Measurements from ENCODE around the gene NUDT5.

NUDT5 gene

GRCh38 chr10:12160664-12161063 lies 35.0 kb downstream of the NUDT5 start:
- DNase-seq: no peak

DNA sequence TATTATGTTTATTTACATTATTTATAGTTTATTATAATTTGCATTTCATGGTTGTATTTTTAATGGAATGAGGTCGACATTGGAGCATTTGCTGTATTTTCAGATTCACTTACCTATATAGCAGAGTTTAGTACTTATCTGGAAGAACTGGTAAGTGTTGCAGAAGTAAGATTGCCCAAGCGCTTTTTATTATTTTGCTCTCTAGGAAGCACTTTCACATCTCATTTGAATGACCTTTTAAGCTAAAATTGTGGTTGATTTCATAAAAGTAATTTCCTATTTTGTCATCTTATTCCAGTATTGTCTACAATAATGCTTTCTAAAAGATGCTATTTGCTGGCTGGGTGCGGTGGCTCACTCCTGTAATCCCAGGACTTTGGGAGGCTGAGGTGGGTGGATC lies 37.6 kb downstream of the NUDT5 start:
- no peak for DNase-seq

DNA sequence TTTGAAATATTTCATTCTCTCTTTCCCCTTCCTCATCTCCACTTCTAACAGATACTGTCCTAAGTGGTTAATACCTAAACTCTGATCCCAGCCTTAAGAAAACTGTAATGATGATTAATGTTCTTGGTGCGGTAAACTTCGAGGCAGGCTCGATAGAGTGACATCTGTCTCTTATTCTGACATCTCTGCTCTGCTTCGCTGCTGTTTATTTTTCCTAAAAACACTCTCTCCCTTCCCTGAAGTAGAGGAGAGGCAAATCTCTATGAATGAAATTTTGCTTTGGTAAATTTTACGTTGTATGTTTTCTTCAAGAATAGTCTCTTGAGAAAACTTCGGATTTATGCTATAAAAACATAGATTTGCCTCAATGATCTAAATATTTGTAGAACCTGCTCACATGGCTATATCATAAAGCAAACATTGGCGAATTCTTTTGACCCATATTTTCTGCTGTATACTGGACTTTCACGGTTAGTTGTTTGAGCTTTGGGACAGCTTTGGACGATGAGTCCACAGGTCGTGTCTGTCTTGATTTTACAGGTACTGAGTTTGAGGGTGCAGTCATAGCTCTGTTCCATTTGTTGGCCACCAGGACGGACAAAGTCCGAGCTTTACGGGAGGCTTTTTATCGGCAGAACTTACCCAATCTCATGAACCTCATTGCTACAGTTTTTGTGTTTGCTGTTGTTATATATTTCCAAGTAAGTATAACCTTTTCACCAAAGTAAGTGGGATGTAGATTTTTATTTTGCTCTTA lies 39.1 kb downstream of the NUDT5 start:
- DNase-seq: no peak

DNA sequence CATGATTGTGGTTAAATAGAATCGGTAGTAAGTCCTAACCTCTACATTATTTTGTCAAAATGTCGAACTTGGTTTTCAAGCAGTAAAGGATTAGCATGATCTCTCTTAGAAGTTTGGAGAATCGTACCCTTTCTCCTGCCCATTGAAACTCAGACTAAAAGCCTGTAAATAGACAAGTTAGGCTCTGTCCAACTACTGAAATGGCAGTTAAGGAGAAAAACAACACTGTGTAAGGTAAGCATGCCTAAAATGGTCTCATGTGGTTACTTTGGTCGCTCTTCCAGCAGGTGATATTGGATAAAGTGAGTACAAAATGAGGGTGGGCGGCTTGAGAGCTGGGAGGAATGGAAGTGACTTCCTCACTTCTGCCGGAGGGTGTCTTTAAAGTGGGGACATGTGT lies 41.2 kb downstream of the NUDT5 start:
- DNase-seq: no peak

DNA sequence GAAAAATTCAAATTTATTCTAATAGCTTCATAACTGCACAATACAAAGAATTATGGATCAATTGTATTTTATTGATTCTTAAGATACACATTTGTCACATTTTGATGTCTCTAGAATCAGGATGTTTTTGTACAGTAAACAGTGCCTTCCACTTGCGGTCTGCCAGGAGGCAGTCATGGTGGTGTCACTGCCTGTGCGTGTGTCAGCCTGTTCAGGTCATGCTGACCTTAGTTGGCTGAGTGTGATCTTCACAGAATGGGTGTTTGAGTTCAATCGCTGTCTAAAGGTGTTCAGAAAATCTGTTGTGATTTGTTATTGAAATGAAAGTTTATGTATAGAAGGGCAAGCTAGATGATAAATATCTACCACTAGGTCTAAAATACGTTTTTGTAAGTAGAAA lies 45.5 kb downstream of the NUDT5 start:
- no peak for DNase-seq

GRCh38 chr10:12144538-12144937 lies 51.2 kb downstream of the NUDT5 start:
- no peak for DNase-seq

- DNase-seq: no peak
Observed at GRCh38 chr10:12140038-12140437, 55.7 kb downstream of the NUDT5 start.

- DNase-seq: no peak
Observed at GRCh38 chr10:12135631-12136030, 60.1 kb downstream of the NUDT5 start.

DNA sequence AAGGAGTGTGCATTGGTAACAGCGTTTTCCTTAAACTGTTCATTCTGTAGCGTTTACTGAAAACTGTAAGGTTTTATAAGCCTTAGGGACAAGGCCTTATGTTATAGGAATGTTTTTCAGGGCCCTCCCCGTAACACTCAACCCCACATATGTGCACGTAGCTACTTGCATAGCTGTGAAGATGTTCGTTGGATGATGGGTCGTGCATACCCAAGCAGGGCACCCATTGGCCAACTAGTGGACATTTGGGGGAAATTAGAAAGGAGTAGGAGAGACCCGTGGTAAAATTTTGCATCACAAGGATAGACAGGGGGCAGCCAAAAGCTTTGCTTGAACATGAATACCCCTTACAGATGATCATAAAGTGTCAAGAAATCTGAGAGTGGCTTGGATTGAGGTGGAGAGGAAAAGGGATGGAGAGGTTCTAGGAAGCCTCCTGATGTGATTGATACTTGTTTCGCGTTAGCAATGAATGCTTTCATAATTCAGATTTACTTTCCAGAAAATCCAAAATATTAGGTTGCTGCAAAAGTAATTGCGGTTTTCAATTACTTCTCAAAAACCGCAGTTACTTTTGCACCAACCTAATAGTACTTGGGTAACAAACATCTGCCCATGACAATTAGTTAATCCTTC lies 65.3 kb downstream of the NUDT5 start:
- peak; percentile 20 for DNase-seq

GRCh38 chr10:12129222-12130111 lies 66.2 kb downstream of the NUDT5 start, which contains the start of gene SEC61A2:
Gene SEC61A2 (plus strand): TSS chr10:12129677. CDS start chr10:12129788, 111 bp downstream.
- DNase-seq: peak; percentile 68

DNA sequence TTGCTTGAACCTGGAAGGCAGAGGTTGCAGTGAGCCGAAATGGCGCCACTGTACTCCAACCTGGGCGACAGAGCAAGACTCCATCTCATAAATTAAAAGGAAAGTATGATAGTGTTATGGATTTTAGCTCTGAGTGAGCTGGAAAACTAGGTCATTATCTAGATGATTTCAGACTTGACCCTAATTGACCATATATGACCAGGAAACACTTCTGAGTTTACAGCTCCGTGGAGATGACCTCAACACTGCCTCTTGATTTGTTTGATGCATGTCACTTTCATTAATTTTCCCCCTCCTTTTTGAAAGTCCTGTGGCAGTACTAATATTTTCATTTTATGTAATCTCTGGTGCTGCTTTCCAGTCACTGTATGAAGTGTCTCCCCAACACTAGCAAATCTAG lies 74.0 kb downstream of the NUDT5 start:
- no peak for DNase-seq

All from NCI-H1105 (cell line).